Loucy (cell line): ENCODE results near the gene ZNF724.

Experiments used
- CTCF ChIP-seq: fragments of 200-600 bp; sonication (generic); conservative IDR thresholded peaks from 2 replicates; pipeline ENCODE4 v1.5.1; 2014; ENCODE audit warnings: mild to moderate bottlenecking, antibody characterized with exemption, low read length
- EZH2phosphoT487 ChIP-seq: fragments of 200-600 bp; IDR thresholded peaks from 2 replicates; pipeline ENCODE4 v1.6.1; 2018; ENCODE audit warnings: antibody characterized with exemption, mild to moderate bottlenecking, moderate library complexity, borderline replicate concordance

GRCh38 chr19:23273022-23273589, 22.9 kb upstream of the ZNF724 start:
- TF ChIP-seq CTCF (no peak), EZH2phosphoT487 (no peak)
